Body of pancreas (tissue), 4 donors: ENCODE results near the gene MAML3. TPM values are rescaled to one million over a fixed set of nuclear protein-coding genes. Genes with fewer than 3 reads are reported as not detected.

Experiments
- ATAC-seq: fragments of 150-250 bp; one replicate; pipeline ENCODE4 v1.9.1; 2016
- DNase-seq, 4 donors: peaks; one replicate each; pipeline ENCODE4 v3.0.0-alpha.2; 2019
- H3K27ac ChIP-seq, 4 donors: fragments of 200-600 bp; sonication (generic); 1 replicate in 3 of 4; 2 replicates in 1 of 4; pipeline versions ENCODE4 v1.5.1 to v1.6.1; 2016 to 2019; ENCODE audit warnings: mild to moderate bottlenecking in 1 of 4, mixed read lengths in 1 of 4, moderate library complexity in 1 of 4
- H3K27me3 ChIP-seq, 2 donors: fragments of 200-600 bp; sonication (generic); one replicate each; pipeline ENCODE4 v1.6.0; 2016; ENCODE audit warnings: mild to moderate bottlenecking in 1 of 2
- H3K36me3 ChIP-seq, 2 donors: fragments of 200-600 bp; sonication (generic); replicated peaks in 1 of 2; 2 replicates each; pipeline ENCODE4 v1.5.1; 2016; ENCODE audit warnings: low read depth in 2 of 2; ENCODE audit not compliant: insufficient read depth in 1 of 2
- H3K4me1 ChIP-seq: fragments of 200-600 bp; sonication (generic); one replicate; pipeline ENCODE4 v1.6.0; 2016
- H3K4me3 ChIP-seq, 2 donors: fragments of 200-600 bp; sonication (generic); 1 replicate in 1 of 2; 2 replicates in 1 of 2; pipeline ENCODE4 v1.5.1; 2016 to 2019
- H3K9me3 ChIP-seq, 3 donors: fragments of 200-600 bp; sonication (generic); 1 replicate in 2 of 3; 2 replicates in 1 of 3; pipeline ENCODE4 v1.5.1; 2016
- POLR2A ChIP-seq, 3 donors: fragments of 450-650 bp; IDR thresholded peaks; one replicate each; pipeline ENCODE4 v1.6.1; 2016; ENCODE audit warnings: antibody characterized with exemption in 3 of 3, mild to moderate bottlenecking in 2 of 3
- WGBS, 2 donors: methylation state at CpG; one replicate each; pipeline ENCODE4 v1.1.5; 2017; 5-methylcytosine and 5-hydroxymethylcytosine counted together
- intact Hi-C: fragments of 100-400 bp; cut with DNase I; formaldehyde crosslinking; loops from one replicate; pipeline ENCODE4 v1.15.1; 2023
- total RNA-seq, 2 donors: library from RNA; depleted of rRNA; stranded (reverse); fragments of >200 nt; gene quantifications; one replicate each; pipeline ENCODE4 v1.1.0, GENCODE V29; 2016
- TF ChIP-seq, protein P1 (sequence below), 7 experiments: fragments of 450-650 bp in 4 of 7; fragments of 200-600 bp in 3 of 7; sonication (generic) in 3 of 7; IDR thresholded peaks; one replicate each; pipeline ENCODE4 v1.5.1; 2016 to 2019; ENCODE audit warnings: antibody characterized with exemption in 7 of 7

MAML3 gene
- total RNA-seq, 2 donors from 2014 or later = 11.2 to 11.4 TPM

DNA sequence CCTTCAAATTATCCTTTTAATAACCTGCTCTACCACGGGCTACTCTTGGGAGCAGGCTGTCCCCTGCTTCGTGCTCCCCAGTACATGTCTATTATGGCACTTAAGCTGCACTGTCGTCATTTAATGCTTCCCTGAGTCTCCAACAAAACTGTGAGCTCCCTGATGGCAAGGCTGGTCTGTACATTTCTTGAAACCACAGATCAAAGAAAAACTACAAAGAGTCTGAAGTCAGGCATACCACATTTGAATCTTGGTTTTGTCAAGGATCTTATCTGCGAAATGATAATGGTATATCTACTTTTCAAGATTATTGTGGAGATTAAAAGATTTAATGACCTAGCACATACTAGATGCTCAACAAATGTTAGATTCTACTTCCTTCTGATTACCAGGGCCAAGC is 45.7 kb downstream of the MAML3 start:
- Histone ChIP-seq H3K4me3 (no peak overlapping the region), H3K36me3 (no peaks in the 10 kb centered on the region), H3K9me3 (no peaks in the 10 kb centered on the region), H3K27me3 (no peaks in the 10 kb centered on the region), H3K27ac (no peak overlapping the region), H3K4me1 (peaks cover 15% of the 10 kb centered on the region)
- ATAC-seq (no peak), DNase-seq (no peak)
- 48 to 67% methylated on average over 4 of the region's 4 CpGs for WGBS, 2 donors
- intact Hi-C loops = no loop called here
- TF ChIP-seq POLR2A (IDR thresholded peaks at IDR 0.05) = no peak
- TF ChIP-seq, protein P1, sequence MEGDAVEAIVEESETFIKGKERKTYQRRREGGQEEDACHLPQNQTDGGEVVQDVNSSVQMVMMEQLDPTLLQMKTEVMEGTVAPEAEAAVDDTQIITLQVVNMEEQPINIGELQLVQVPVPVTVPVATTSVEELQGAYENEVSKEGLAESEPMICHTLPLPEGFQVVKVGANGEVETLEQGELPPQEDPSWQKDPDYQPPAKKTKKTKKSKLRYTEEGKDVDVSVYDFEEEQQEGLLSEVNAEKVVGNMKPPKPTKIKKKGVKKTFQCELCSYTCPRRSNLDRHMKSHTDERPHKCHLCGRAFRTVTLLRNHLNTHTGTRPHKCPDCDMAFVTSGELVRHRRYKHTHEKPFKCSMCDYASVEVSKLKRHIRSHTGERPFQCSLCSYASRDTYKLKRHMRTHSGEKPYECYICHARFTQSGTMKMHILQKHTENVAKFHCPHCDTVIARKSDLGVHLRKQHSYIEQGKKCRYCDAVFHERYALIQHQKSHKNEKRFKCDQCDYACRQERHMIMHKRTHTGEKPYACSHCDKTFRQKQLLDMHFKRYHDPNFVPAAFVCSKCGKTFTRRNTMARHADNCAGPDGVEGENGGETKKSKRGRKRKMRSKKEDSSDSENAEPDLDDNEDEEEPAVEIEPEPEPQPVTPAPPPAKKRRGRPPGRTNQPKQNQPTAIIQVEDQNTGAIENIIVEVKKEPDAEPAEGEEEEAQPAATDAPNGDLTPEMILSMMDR (IDR thresholded peaks at IDR 0.05) = no peak

DNA sequence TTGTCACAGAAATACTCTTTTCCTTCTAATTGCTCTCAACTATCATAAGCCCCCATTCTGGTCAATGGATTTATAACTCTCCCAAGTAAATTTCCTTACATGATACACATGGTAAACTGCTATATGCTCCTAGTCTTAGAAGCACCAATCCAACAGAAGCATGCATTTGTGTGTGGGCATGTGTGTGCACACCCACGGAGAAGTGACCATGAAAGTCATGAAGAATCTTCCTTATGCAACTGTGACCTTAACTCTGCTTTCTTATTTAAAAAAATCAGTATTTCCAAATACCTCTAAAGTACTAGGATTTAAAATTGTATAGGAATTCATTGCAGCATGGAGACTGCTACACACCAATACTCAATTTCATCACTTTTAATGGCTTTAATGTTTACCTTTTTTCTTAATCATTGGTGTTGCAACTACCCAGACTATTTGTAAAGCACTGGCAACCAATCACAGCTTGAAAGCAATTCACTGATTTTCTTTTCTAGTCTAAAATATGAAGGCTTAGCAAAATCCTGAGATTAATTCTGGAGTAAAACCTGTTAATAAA is 47.6 kb downstream of the MAML3 start:
- ATAC-seq (no peak), DNase-seq (no peak)
- no peaks in the 10 kb centered on the region for H3K9me3 ChIP-seq
- WGBS, 2 donors = 41 to 61% methylated on average over 1 of the region's 1 CpG
- H3K36me3 ChIP-seq = no peaks in the 10 kb centered on the region
- no peak overlapping the region for H3K27ac ChIP-seq
- peaks cover 15% of the 10 kb centered on the region for H3K4me1 ChIP-seq
- intact Hi-C loops = no loop called here
- H3K27me3 ChIP-seq = no peaks in the 10 kb centered on the region
- TF ChIP-seq POLR2A (IDR thresholded peaks at IDR 0.05) = no peak
- TF ChIP-seq, protein P1 (IDR thresholded peaks at IDR 0.05) = no peak
- no peak overlapping the region for H3K4me3 ChIP-seq

DNA sequence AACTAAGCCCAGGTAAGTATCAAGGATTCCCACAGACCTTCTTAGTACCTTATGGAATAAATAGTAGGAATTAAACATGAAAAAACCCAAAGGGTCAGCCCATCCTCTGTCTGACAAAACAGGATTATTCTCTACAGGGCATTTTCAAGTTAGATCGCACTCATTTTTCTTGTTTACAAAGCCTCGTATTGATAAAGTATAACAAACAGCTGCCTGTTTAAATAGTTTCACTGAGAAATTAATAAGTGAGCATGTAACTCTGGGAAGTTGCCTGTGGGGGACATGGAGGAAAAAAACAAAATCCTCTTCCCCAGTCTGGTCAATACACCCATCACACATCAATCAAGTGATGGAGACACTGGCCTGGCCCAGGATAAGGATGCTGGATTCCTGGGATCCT is 48.5 kb downstream of the MAML3 start:
- H3K4me3 ChIP-seq = no peak overlapping the region
- no peaks in the 10 kb centered on the region for H3K9me3 ChIP-seq
- H3K4me1 ChIP-seq = peaks cover 12% of the 10 kb centered on the region
- no peaks in the 10 kb centered on the region for H3K27me3 ChIP-seq
- ATAC-seq = no peak
- WGBS, 2 donors = 22 to 34% methylated on average over 2 of the region's 2 CpGs
- intact Hi-C loops = no loop called here
- DNase-seq = no peak
- no peaks in the 10 kb centered on the region for H3K36me3 ChIP-seq
- peak overlapping the region in 2 of 4 donors; percentile 8 to 10 for H3K27ac ChIP-seq
- TF ChIP-seq POLR2A (IDR thresholded peaks at IDR 0.05) = no peak
- TF ChIP-seq, protein P1 (IDR thresholded peaks at IDR 0.05) = no peak

DNA sequence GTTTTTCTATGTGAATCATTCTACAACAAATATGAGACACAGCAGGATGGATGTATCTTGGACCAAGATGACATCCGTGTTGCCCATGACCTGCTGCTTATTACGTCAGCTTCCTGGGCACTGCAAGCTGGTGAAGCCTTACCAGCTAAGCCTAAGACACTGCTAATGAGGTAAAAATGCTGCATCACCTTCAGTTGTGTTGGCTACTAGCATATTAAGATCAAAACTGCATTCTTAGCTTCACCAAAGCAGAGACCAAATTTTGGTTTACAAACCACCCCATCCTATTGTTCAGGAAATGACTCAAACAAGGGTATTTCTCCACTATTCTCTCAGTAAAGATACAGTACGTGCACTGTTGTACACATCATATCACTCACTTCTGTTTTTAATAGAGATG is 50.3 kb downstream of the MAML3 start:
- Histone ChIP-seq H3K9me3 (no peaks in the 10 kb centered on the region), H3K27me3 (no peaks in the 10 kb centered on the region), H3K27ac (no peak overlapping the region), H3K4me1 (peaks cover 12% of the 10 kb centered on the region), H3K4me3 (no peak overlapping the region), H3K36me3 (no peaks in the 10 kb centered on the region)
- TF ChIP-seq, protein P1 (IDR thresholded peaks at IDR 0.05) = no peak
- no peak for TF ChIP-seq POLR2A (IDR thresholded peaks at IDR 0.05)
- 75 to 86% methylated on average over 3 of the region's 3 CpGs for WGBS, 2 donors
- ATAC-seq (no peak), DNase-seq (no peak)
- intact Hi-C loops = no loop called here

DNA sequence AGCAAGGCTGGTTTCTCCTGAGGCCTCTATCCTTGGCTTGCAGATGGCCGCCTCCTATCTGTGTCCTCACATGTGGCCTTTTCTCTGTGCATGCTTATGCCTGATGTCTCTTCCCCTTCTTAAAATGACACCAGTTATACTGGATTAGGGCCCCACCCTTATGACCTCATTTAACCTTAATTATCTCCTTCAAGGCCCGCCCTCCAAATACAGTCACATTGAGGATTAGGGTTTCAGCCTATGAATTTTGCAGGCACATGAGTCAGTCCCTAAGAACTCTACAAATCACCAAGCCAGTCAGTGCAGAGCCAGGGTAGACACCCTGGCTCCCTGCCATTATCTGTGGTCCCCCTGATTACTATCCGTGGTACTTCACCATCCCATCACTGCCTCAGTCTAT is 51.6 kb downstream of the MAML3 start:
- Histone ChIP-seq H3K36me3 (no peaks in the 10 kb centered on the region), H3K9me3 (no peaks in the 10 kb centered on the region), H3K4me1 (peaks cover 25% of the 10 kb centered on the region), H3K4me3 (no peak overlapping the region), H3K27me3 (no peaks in the 10 kb centered on the region), H3K27ac (no peak overlapping the region)
- intact Hi-C loops = no loop called here
- TF ChIP-seq, protein P1 (IDR thresholded peaks at IDR 0.05) = no peak
- TF ChIP-seq POLR2A (IDR thresholded peaks at IDR 0.05) = no peak
- DNase-seq (no peak), ATAC-seq (no peak)
- 88 to 96% methylated on average over 3 of the region's 3 CpGs for WGBS, 2 donors
